ENCODE results near the gene ATRN. TPM values are rescaled to one million over a fixed set of nuclear protein-coding genes. Genes with fewer than 3 reads are reported as not detected.

The ATRN gene
- polyA plus RNA-seq, 1 donor from 2014 or later = 27.5 TPM

GRCh38 chr20:3653921-3654320 lies 183.1 kb downstream of the ATRN start:
- H3K36me3 ChIP-seq (ENCODE audit: insufficient read depth, low read length) = no peaks in the 10 kb centered on the region
- H3K4me3 ChIP-seq (ENCODE audit: low read length) = no peak overlapping the region
- no peak for TF ChIP-seq EZH2 (IDR thresholded peaks at IDR 0.05; ENCODE audit: borderline replicate concordance, insufficient read depth, low read length, poor library complexity, severe bottlenecking)
- no peak for TF ChIP-seq MXI1 (conservative IDR thresholded peaks at IDR 0.05; ENCODE audit: poor library complexity, severe bottlenecking)
- TF ChIP-seq, protein P1, sequence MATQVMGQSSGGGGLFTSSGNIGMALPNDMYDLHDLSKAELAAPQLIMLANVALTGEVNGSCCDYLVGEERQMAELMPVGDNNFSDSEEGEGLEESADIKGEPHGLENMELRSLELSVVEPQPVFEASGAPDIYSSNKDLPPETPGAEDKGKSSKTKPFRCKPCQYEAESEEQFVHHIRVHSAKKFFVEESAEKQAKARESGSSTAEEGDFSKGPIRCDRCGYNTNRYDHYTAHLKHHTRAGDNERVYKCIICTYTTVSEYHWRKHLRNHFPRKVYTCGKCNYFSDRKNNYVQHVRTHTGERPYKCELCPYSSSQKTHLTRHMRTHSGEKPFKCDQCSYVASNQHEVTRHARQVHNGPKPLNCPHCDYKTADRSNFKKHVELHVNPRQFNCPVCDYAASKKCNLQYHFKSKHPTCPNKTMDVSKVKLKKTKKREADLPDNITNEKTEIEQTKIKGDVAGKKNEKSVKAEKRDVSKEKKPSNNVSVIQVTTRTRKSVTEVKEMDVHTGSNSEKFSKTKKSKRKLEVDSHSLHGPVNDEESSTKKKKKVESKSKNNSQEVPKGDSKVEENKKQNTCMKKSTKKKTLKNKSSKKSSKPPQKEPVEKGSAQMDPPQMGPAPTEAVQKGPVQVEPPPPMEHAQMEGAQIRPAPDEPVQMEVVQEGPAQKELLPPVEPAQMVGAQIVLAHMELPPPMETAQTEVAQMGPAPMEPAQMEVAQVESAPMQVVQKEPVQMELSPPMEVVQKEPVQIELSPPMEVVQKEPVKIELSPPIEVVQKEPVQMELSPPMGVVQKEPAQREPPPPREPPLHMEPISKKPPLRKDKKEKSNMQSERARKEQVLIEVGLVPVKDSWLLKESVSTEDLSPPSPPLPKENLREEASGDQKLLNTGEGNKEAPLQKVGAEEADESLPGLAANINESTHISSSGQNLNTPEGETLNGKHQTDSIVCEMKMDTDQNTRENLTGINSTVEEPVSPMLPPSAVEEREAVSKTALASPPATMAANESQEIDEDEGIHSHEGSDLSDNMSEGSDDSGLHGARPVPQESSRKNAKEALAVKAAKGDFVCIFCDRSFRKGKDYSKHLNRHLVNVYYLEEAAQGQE (IDR thresholded peaks at IDR 0.05; ENCODE audit: borderline replicate concordance) = no peak
- TF ChIP-seq RAD21 (conservative IDR thresholded peaks at IDR 0.05) = no peak
- TF ChIP-seq, protein P2, sequence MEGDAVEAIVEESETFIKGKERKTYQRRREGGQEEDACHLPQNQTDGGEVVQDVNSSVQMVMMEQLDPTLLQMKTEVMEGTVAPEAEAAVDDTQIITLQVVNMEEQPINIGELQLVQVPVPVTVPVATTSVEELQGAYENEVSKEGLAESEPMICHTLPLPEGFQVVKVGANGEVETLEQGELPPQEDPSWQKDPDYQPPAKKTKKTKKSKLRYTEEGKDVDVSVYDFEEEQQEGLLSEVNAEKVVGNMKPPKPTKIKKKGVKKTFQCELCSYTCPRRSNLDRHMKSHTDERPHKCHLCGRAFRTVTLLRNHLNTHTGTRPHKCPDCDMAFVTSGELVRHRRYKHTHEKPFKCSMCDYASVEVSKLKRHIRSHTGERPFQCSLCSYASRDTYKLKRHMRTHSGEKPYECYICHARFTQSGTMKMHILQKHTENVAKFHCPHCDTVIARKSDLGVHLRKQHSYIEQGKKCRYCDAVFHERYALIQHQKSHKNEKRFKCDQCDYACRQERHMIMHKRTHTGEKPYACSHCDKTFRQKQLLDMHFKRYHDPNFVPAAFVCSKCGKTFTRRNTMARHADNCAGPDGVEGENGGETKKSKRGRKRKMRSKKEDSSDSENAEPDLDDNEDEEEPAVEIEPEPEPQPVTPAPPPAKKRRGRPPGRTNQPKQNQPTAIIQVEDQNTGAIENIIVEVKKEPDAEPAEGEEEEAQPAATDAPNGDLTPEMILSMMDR (IDR thresholded peaks at IDR 0.05; ENCODE audit: poor library complexity, severe bottlenecking) = no peak
- no peak for TF ChIP-seq TAF1 (IDR thresholded peaks at IDR 0.05; ENCODE audit: low read depth)
- TF ChIP-seq POLR2AphosphoS5 (IDR thresholded peaks at IDR 0.05) = no peak
- TF ChIP-seq SMC3 (conservative IDR thresholded peaks at IDR 0.05; ENCODE audit: poor library complexity) = no peak
- TF ChIP-seq EP300 (conservative IDR thresholded peaks at IDR 0.05; ENCODE audit: poor library complexity, severe bottlenecking) = no peak
- no peaks in the 10 kb centered on the region for H3K9me2 ChIP-seq (ENCODE audit: insufficient read depth, low read length)
- H2AFZ ChIP-seq (ENCODE audit: low read depth, low read length) = no peak overlapping the region
- H3K9ac ChIP-seq (ENCODE audit: low read length) = no peak overlapping the region
- no peaks in the 10 kb centered on the region for H3F3A ChIP-seq (ENCODE audit: insufficient read depth, low read length, poor library complexity, severe bottlenecking)
- H3K79me2 ChIP-seq (replicated peaks; ENCODE audit: insufficient read depth, low read length) = no peaks in the 10 kb centered on the region
- H3K9me3 ChIP-seq (ENCODE audit: low read length) = no peaks in the 10 kb centered on the region
- no peak overlapping the region for H3K4me2 ChIP-seq (ENCODE audit: low read length)
- no peaks in the 10 kb centered on the region for H3K27me3 ChIP-seq (ENCODE audit: insufficient read depth, low read depth, low read length)
- H4K20me1 ChIP-seq (ENCODE audit: insufficient read depth) = no peaks in the 10 kb centered on the region
- no peak overlapping the region for H3K27ac ChIP-seq (ENCODE audit: low read length)

GRCh38 chr20:3654326-3655130 lies 183.7 kb downstream of the ATRN start:
- H3K27me3 ChIP-seq (ENCODE audit: insufficient read depth, low read depth, low read length) = no peaks in the 10 kb centered on the region
- no peak overlapping the region for H2AFZ ChIP-seq (ENCODE audit: low read depth, low read length)
- no peaks in the 10 kb centered on the region for H3K79me2 ChIP-seq (replicated peaks; ENCODE audit: insufficient read depth, low read length)
- no peaks in the 10 kb centered on the region for H4K20me1 ChIP-seq (ENCODE audit: insufficient read depth)
- H3K36me3 ChIP-seq (ENCODE audit: insufficient read depth, low read length) = no peaks in the 10 kb centered on the region
- no peaks in the 10 kb centered on the region for H3K9me2 ChIP-seq (ENCODE audit: insufficient read depth, low read length)
- no peak overlapping the region for H3K4me3 ChIP-seq (ENCODE audit: low read length)
- H3K9me3 ChIP-seq (ENCODE audit: low read length) = no peaks in the 10 kb centered on the region
- TF ChIP-seq EP300 (conservative IDR thresholded peaks at IDR 0.05; ENCODE audit: poor library complexity, severe bottlenecking) = no peak
- no peak for TF ChIP-seq POLR2AphosphoS5 (IDR thresholded peaks at IDR 0.05)
- TF ChIP-seq, protein P2 (IDR thresholded peaks at IDR 0.05; ENCODE audit: poor library complexity, severe bottlenecking) = no peak
- TF ChIP-seq MXI1 (conservative IDR thresholded peaks at IDR 0.05; ENCODE audit: poor library complexity, severe bottlenecking) = no peak
- no peak for TF ChIP-seq EZH2 (IDR thresholded peaks at IDR 0.05; ENCODE audit: borderline replicate concordance, insufficient read depth, low read length, poor library complexity, severe bottlenecking)
- no peak for TF ChIP-seq SMC3 (conservative IDR thresholded peaks at IDR 0.05; ENCODE audit: poor library complexity)
- no peak for TF ChIP-seq RAD21 (conservative IDR thresholded peaks at IDR 0.05)
- H3K9ac ChIP-seq (ENCODE audit: low read length) = no peak overlapping the region
- H3F3A ChIP-seq (ENCODE audit: insufficient read depth, low read length, poor library complexity, severe bottlenecking) = no peaks in the 10 kb centered on the region
- H3K4me2 ChIP-seq (ENCODE audit: low read length) = no peak overlapping the region
- H3K27ac ChIP-seq (ENCODE audit: low read length) = no peak overlapping the region
